ENCODE data around the gene ZNF714. TPM values are rescaled to one million over a fixed set of nuclear protein-coding genes. Genes with fewer than 3 reads are reported as not detected.

The ZNF714 gene
- total and polyA plus RNA-seq, 2 experiments from 2014 or later = 7.0 to 9.9 TPM

- no peaks in the 10 kb centered on the region for H3F3A ChIP-seq (ENCODE audit: insufficient read depth)
- H3K79me2 ChIP-seq (ENCODE audit: insufficient read depth) = peaks cover 46% of the 10 kb centered on the region
- peaks cover 17% of the 10 kb centered on the region for H3K4me1 ChIP-seq (ENCODE audit: insufficient read depth)
- no peak for TF ChIP-seq EZH2 (IDR thresholded peaks at IDR 0.05; ENCODE audit: insufficient read depth, poor library complexity, severe bottlenecking)
- no peak for TF ChIP-seq EZH2phosphoT487 (IDR thresholded peaks at IDR 0.05; ENCODE audit: insufficient read depth, low read depth)
- no peaks in the 10 kb centered on the region for H4K20me1 ChIP-seq (ENCODE audit: insufficient read depth)
- 1 to 2% methylated on average over 28 to 29 of the region's 30 CpGs for WGBS, 2 experiments (ENCODE audit: low coverage in 1 of 2, low lambda C conversion rate in 2 of 2, missing lambda C conversion rate in 2 of 2)
- peak; percentile 96 for DNase-seq
- H3K9ac ChIP-seq = peak within 1 kb of the TSS; percentile 95
- peak within 1 kb of the TSS; percentile 90 for H3K4me3 ChIP-seq
- H3K9me3 ChIP-seq (ENCODE audit: low read depth) = no peaks in the 10 kb centered on the region
- H3K36me3 ChIP-seq (ENCODE audit: low read depth) = 0 out of 2 replicates have a peak, but pooled peaks cover 4% of the 10 kb centered on the region
- H3K27ac ChIP-seq = peak within 1 kb of the TSS; percentile 90
- in situ Hi-C loops (cut with MboI) = no loop called here
- peak within 1 kb of the TSS; percentile 74 for H3K4me2 ChIP-seq (ENCODE audit: unreplicated experiment)
- H3K27me3 ChIP-seq (replicated peaks; ENCODE audit: insufficient read depth) = no peaks in the 10 kb centered on the region
- no peaks in the 10 kb centered on the region for H3K9me2 ChIP-seq (ENCODE audit: insufficient read depth)
- H2AFZ ChIP-seq = peak within 1 kb of the TSS; percentile 84
Observed at GRCh38 chr19:21141787-21142464, 59.9 kb downstream of the ZNF714 start, which contains the start of gene ZNF431. ZNF431 (plus strand) TSS chr19:21142040; CDS start chr19:21142184, 144 bp downstream.

GRCh38 chr19:21143428-21143827 lies 61.4 kb downstream of the ZNF714 start:
- H3K4me3 ChIP-seq = peak overlapping the region; percentile 90

GRCh38 chr19:21143854-21144253 lies 61.9 kb downstream of the ZNF714 start:
- WGBS, 2 experiments (ENCODE audit: low coverage in 1 of 2, low lambda C conversion rate in 2 of 2, missing lambda C conversion rate in 2 of 2) = 89 to 97% methylated on average over 1 of the region's 1 CpG
- H3K27me3 ChIP-seq (replicated peaks; ENCODE audit: insufficient read depth) = no peaks in the 10 kb centered on the region
- no peak overlapping the region for H3K27ac ChIP-seq
- H3K4me1 ChIP-seq (ENCODE audit: insufficient read depth) = peaks cover 17% of the 10 kb centered on the region
- H4K20me1 ChIP-seq (ENCODE audit: insufficient read depth) = no peaks in the 10 kb centered on the region
- TF ChIP-seq EZH2phosphoT487 (IDR thresholded peaks at IDR 0.05; ENCODE audit: insufficient read depth, low read depth) (no peak), EZH2 (IDR thresholded peaks at IDR 0.05; ENCODE audit: insufficient read depth, poor library complexity, severe bottlenecking) (no peak)
- H3K36me3 ChIP-seq (ENCODE audit: low read depth) = peaks cover 10% of the 10 kb centered on the region
- H3K9me3 ChIP-seq (ENCODE audit: low read depth) = no peaks in the 10 kb centered on the region
- no peak overlapping the region for H2AFZ ChIP-seq
- DNase-seq = peak; percentile 52
- H3F3A ChIP-seq (ENCODE audit: insufficient read depth) = no peaks in the 10 kb centered on the region
- no peak overlapping the region for H3K4me2 ChIP-seq (ENCODE audit: unreplicated experiment)
- H3K9me2 ChIP-seq (ENCODE audit: insufficient read depth) = no peaks in the 10 kb centered on the region
- peaks cover 46% of the 10 kb centered on the region for H3K79me2 ChIP-seq (ENCODE audit: insufficient read depth)
- no peak overlapping the region for H3K4me3 ChIP-seq
- in situ Hi-C loops (cut with MboI) = no loop called here
- H3K9ac ChIP-seq = no peak overlapping the region; the same call in 1 of the 2 replicates

More at GRCh38 chr19:21143428-21143827, 61.4 kb downstream of the ZNF714 start:
- H4K20me1 ChIP-seq (ENCODE audit: insufficient read depth) = no peaks in the 10 kb centered on the region
- DNase-seq = no peak
- H3F3A ChIP-seq (ENCODE audit: insufficient read depth) = no peaks in the 10 kb centered on the region
- H3K79me2 ChIP-seq (ENCODE audit: insufficient read depth) = peaks cover 46% of the 10 kb centered on the region
- TF ChIP-seq EZH2phosphoT487 (IDR thresholded peaks at IDR 0.05; ENCODE audit: insufficient read depth, low read depth) (no peak), EZH2 (IDR thresholded peaks at IDR 0.05; ENCODE audit: insufficient read depth, poor library complexity, severe bottlenecking) (no peak)
- peaks cover 17% of the 10 kb centered on the region for H3K4me1 ChIP-seq (ENCODE audit: insufficient read depth)
- H3K9me2 ChIP-seq (ENCODE audit: insufficient read depth) = no peaks in the 10 kb centered on the region
- no peaks in the 10 kb centered on the region for H3K27me3 ChIP-seq (replicated peaks; ENCODE audit: insufficient read depth)
- peak overlapping the region; percentile 74 for H3K4me2 ChIP-seq (ENCODE audit: unreplicated experiment)
- in situ Hi-C loops (cut with MboI) = no loop called here
- peaks cover 6% of the 10 kb centered on the region; the same call in 1 of the 2 replicates for H3K36me3 ChIP-seq (ENCODE audit: low read depth)
- WGBS, 2 experiments (ENCODE audit: low coverage in 1 of 2, low lambda C conversion rate in 2 of 2, missing lambda C conversion rate in 2 of 2) = 96 to 98% methylated on average over 4 to 5 of the region's 5 CpGs
- no peaks in the 10 kb centered on the region for H3K9me3 ChIP-seq (ENCODE audit: low read depth)
- H3K9ac ChIP-seq = peak overlapping the region; percentile 95; the same call in 1 of the 2 replicates
- no peak overlapping the region for H2AFZ ChIP-seq
- no peak overlapping the region for H3K27ac ChIP-seq

- no peak overlapping the region for H3K27ac ChIP-seq
- WGBS, 2 experiments (ENCODE audit: low coverage in 1 of 2, low lambda C conversion rate in 2 of 2, missing lambda C conversion rate in 2 of 2) = 17 to 28% methylated on average over 1 of the region's 1 CpG
Observed at GRCh38 chr19:21147540-21147939, 65.5 kb downstream of the ZNF714 start.

More at GRCh38 chr19:21147540-21147939, 65.5 kb downstream of the ZNF714 start:
- Histone ChIP-seq H3K4me2 (ENCODE audit: unreplicated experiment) (no peak overlapping the region), H3K36me3 (ENCODE audit: low read depth) (peaks cover 30% of the 10 kb centered on the region), H3K4me3 (no peak overlapping the region), H4K20me1 (ENCODE audit: insufficient read depth) (no peaks in the 10 kb centered on the region), H3K9ac (no peak overlapping the region), H3K27me3 (replicated peaks; ENCODE audit: insufficient read depth) (no peaks in the 10 kb centered on the region), H3K4me1 (ENCODE audit: insufficient read depth) (peaks cover 17% of the 10 kb centered on the region), H3F3A (ENCODE audit: insufficient read depth) (no peaks in the 10 kb centered on the region), H3K9me2 (ENCODE audit: insufficient read depth) (no peaks in the 10 kb centered on the region), H3K9me3 (ENCODE audit: low read depth) (no peaks in the 10 kb centered on the region), H2AFZ (no peak overlapping the region), H3K79me2 (ENCODE audit: insufficient read depth) (peaks cover 50% of the 10 kb centered on the region)
- peak; percentile 38 for DNase-seq
- in situ Hi-C loops (cut with MboI) = no loop called here
- TF ChIP-seq EZH2 (IDR thresholded peaks at IDR 0.05; ENCODE audit: insufficient read depth, poor library complexity, severe bottlenecking) (no peak), EZH2phosphoT487 (IDR thresholded peaks at IDR 0.05; ENCODE audit: insufficient read depth, low read depth) (no peak)

Measured in GM23248 (cell line).